SW480 (cell line): ENCODE data around the gene LRCOL1.

Experiments
- DNase-seq: peaks from one replicate; pipeline ENCODE4 v3.0.0-alpha.2; 2016; ENCODE audit warnings: low spot score

Gene LRCOL1

DNA sequence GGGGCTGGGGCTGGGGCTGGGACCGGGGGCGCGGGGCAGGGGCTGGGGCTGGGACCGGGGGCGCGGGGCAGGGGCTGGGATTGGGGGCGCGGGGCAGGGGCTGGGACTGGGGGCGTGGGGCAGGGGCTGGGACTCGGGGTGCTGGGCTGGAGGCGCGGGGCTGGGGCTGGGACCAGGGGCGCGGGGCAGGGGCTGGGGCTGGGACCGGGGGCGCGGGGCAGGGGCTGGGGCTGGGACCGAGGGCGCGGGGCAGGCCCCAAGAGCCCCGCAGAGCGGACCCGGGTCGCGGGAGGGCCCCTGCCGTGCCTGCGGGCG is 8.6 kb upstream of the LRCOL1 start:
- no peak for DNase-seq

DNA sequence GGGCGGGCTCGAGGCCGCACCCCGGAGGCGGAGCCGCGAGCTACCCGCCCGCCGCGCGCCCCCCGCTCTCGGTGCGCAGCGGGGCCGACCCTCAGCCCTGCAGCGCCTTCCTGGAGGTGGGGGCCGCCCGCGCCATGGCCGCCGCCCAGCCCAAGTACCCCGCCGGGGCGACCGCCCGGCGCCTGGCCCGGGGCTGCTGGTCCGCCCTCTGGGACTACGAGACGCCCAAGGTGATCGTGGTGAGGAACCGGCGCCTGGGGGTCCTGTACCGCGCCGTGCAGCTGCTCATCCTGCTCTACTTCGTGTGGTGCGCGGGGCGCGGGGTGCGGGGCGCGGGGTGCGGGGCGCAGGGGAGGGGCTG is 8.3 kb upstream of the LRCOL1 start, which contains the start of gene P2RX2:
Gene P2RX2, plus strand, starts transcription at position 94 of the 361 bp plus-strand sequence. Its CDS starts 41 bp downstream, at position 135.
- no peak for DNase-seq

DNA sequence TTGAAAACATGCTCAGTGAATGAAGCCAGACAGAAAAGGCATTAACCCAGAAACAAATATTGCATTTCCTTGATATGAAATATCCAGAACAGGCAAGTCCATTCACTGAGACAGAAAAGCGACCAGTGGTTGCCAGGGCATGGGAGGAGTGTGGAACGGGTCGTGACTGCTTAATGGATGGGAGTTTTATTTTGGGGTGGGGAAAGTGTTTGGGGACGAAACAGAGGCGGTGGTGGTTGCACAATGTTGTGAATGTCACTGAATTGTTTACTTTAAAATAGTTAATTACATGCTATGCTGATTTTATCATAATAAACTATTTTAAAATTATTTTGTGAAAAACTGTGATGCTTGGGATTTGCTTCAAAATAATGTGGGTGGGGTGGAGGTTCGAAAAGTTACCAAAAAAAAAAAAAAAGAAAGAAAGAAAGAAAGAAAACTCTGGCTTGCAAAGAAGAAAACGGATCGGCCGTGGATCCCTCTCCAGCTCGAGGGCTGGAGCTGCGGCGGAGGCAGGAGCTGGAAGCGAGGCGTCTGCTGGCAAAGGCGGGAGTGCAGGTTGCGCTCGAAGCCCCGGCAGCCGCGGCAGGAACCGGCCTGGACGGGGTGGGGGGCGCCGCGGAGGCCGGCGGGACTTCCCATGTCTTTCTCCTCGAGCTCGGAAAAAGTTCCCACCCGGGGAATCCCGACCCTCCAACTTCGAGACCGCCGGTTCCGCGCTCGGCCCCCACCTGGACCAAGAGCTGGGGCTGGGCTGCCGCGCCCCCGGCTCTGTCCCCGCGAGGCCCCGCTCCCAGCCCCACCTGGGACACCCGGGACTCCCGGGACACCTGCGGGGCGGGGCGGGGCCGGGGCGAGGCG is 7.7 kb upstream of the LRCOL1 start:
- DNase-seq, result no peak

DNA sequence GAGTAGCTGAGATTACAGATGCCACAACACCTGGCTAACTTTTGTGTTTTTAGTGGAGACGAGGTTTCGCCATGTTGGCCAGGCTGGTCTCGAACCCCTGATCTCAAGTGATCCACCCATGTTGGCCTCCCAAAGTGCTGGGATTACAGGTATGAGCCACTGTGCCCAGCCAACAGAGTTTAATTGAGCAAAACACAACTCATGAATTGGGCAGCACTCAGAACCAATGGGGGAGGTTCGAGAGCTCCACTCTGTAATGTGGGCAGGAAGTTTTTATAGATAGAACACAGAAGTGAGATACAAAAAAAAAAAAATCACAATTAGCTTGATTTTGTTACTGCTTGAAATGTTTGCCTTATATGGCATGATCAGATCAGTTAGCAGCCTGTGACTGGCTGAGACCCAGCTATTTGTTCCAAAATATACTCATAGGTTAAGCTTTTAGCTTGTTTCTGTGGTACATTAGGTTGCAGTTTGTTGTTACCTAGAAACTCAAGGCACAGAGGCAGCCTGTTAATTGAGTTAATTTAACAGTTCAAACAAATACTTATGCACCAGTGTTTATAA is 6.8 kb upstream of the LRCOL1 start:
- no peak for DNase-seq

DNA sequence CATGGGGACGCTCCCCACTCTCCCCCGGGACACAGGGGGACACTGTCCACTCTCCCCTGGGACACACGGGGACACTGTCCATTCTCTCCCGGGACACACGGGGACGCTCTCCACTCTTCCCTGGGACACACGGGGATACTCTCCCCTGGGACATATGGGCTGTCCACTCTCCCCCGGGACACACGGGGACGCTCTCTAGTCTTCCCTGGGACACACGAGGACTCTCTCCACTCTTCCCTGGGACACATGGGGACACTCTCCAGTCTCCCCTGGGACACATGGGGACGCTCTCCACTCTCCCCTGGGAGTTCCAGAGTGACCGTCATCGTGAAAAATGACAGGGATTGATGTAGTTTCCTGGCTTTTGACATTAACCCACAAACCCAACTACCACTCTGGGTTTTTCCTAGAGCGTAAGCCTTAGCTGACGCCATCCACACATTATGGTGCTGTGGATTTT is 5.2 kb upstream of the LRCOL1 start:
- DNase-seq, result no peak

DNA sequence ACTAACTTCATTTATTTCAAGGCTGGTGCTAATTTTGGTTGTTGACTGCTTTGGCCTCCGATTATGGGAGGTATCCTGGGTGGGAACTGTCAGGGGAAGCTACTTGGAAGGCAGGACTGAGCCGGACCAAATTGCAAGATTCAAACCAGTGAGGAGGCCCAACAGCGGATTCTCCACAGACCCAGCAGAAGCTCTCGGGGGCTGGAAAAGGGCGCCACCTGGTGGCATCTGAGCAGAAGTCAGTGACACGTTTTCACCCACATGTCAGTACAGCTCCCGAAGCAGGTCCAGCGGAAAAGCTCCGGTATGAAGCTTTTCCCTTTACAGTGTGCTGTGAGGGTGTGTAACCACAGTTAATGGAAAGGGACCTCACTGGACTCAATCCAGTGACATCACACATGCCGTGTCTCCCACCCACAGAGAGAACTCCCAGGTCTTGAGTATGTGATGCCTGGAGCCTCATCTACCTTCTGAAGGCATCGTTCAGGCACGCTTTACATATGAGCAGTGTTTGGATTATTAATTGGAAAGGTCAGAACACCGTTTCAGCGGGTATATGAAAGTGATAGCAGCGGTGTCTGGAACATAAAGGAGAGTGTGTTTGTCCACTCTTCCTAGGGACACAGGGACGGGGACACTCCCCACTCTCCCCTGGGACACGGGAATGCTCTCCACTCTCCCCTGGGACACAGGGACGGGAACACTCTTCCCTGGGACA is 4.6 kb upstream of the LRCOL1 start:
- peak; percentile 73 for DNase-seq

DNA sequence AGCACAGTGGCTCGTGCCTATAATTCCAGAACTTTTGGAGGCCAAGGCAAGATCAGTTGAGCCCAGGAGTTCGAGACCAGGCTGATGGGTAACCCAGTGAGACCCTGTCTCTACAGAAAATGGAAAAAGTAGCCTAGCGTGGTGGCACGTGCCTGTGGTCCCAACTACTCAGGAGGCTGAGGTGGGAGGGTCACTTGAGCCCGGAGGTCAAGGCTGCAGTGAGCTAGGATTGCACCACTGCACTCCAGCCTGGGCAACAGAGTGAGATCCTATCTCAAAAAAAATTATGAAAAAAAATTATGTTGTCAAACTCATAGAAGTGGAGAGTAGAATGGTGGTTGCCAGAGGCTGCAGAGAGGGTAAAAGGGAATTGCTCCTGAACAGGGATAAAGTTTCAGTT is 3.6 kb upstream of the LRCOL1 start:
- no peak for DNase-seq

DNA sequence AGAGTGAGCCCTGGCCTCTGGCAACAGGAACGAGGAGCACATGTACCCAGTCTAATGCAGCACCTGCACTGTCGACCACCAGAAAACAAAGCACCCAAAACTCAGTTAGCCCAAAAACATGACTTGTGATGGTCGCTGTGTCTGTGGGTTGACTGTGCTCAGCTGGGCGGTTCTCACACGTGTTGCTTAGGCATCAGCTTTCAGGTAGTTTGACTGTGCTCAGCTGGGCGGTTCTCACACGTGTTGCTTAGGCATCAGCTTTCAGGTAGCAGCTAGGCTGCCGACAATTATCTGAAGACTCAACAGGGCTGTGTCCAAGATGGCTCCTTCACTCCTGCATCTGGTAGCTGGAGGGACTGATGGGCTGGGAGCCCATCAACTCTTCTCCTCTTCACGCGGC is 1.2 kb upstream of the LRCOL1 start:
- no peak for DNase-seq

DNA sequence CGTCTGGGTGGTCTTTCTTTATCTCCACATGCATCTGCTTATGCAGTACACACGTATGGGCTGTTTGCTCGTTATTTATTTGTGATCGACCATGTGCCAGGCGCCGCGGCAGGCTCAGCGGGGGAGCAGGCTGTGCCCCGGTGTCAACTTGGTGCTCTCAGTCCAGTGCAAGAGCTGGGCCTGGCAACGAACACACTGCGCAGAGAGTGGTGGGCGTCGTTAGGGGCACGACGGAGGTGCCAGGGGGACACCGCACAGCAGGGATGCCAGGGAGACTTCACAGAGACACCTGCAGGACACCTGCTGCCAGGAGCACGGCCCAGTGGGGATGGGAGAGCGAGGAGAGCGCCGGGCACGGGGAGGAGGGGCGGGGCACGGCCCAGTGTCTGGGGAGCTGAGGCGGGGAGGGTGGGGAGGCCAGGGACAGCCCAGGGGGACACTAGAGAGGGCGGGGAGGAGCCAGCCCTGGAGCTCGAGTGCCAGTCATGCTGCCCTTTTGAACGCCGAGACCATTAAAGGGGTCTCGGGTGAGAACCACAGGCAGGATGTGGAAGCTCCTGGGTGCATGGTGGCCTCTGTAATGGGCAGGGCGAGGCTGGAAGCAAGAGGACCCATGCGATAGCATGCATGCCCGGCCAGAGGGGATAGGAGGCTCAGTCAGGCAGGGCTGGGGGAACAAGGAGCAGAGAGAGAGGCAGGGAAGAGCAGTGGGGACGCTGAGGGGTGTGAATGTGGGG is 652 bp upstream of the LRCOL1 start:
- peak; percentile 26 for DNase-seq

DNA sequence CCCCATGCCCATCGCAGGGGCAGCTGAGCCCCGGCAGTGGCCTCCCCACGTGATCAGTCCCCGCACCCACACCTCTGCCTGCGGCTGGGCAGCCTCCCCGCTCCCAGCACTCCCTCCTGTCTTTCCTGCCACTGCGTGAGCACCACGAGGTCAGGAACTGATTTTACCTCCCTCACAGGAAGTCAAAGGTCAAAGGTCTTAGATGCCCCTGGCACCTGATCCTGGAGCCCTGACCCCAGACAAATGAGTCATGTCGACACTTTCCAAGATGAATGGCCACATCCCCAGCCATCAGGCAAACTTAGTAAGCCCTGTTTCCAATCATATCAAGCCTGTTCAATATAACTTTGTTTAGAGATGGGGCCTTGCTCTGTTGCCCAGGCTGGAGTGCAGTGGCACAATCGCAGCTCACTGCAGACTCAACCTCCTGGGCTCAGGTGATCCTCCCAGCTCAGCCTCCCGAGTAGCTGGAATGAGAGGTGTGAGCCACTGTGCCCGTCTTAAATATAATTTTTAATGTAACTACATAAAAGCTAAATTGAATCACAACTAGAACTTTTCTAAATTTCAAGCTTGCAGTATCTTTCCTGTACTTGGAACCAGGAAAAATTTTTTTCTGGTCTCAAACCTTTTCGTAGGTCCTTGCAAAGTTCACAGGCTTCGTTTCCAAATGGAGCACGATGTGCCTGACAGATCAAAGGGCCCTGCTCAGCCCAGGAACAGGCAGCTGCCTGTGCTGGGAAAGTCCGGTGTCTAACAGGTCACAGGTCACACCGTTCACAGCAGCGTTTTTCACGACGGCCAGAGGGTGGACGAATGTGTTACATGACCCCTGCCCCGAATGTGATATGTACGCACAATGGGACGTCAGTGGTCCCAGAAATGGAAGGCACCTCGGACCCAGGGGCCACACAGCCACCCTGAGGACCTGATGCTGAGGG is 1.9 kb downstream of the LRCOL1 start:
- peak; percentile 22 for DNase-seq

DNA sequence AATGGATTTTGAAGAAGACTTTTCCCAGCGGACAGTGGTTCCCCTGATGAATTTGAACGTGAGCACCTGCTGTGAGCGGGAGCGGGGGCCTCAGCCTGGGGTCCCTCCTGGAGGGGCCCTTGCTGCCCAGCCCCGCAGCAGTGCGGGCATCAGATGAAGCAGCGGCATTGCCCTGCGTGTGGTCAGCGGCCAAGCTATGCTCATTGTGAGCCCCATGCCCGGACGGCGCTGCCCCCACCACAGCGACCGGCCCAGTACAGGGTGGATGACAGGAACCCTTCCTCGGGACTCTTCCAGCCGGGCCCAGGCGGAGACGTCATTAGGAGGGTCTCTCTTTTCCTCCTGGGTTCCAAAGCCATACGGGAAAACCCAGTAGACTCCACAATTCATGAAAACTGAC is 3.5 kb downstream of the LRCOL1 start:
- DNase-seq, result no peak

DNA sequence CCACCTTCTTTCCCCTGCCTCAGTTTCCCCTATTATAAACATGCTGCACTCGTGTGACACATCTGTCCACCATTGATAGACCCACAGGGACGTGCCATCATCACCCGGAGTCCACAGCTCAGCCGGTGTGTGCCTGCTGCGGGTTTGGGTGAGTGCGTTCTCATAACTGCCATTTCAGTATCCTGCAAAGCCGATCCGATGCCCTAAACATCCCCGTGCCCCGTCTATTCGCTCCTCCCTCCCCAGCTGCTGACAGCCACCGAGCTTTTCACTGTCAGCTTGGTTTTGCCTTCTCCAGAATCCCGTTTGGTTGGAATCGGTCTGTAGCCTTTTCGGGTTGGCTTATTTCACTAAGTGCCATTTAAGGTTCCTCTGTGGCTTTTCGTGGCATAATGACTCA is 3.9 kb downstream of the LRCOL1 start:
- no peak for DNase-seq

DNA sequence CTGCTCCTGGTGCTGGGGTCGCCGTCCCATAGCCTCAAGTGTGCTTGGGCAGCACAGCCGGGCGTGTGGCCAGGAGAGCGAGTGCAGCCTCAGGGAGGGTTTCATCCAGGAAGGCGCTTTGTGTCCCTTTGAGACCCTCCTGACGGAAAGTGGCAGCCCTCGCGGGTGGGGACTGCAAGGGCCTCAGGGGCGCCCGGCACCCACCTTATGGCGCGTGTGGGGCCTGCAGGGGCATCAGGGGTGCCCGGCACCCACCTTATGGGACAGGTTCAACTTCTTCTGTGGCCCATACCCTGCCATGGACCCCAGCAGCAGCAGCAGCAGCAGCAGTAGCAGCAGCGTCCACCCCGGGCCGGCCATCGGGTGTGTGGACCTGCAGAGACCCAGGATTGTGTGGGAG is 4.5 kb downstream of the LRCOL1 start:
- DNase-seq, result no peak

DNA sequence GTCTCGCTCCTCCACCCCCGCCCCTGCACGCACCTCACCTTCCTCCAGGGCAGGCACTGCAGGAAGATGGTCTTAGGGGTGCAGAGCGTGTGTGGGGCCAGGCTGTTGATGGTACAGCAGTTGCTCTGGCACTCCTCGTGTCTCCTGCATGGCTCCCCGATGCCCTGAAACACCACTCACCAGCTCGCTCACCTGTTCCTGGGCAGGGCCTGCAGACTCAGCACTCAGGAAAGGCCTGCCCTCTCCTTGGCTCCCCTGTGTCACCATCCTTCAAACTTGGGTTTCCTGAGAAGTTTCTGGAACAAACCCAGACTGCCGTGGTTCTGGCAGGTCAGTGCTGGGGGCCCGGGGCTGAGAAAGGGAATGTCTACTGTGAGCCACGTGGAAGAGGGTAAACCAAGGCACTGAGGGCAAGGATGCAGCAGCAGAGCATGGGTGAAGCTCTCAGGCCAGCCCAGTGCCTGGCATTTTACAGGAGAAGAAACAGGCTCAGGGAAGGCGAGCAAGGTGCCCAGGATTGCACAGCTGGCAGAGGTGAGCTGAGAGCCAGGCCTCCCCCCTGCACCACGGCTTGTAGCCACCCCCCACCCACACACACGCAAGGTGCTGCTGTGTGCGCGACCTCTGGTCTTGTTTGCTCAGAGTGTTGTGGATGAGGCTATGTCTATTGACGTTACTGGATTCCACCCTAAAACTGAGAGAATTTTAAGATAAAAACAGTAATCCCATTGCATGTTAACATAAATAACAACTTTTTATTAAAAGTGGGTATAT is 5.5 kb downstream of the LRCOL1 start:
- no peak for DNase-seq

DNA sequence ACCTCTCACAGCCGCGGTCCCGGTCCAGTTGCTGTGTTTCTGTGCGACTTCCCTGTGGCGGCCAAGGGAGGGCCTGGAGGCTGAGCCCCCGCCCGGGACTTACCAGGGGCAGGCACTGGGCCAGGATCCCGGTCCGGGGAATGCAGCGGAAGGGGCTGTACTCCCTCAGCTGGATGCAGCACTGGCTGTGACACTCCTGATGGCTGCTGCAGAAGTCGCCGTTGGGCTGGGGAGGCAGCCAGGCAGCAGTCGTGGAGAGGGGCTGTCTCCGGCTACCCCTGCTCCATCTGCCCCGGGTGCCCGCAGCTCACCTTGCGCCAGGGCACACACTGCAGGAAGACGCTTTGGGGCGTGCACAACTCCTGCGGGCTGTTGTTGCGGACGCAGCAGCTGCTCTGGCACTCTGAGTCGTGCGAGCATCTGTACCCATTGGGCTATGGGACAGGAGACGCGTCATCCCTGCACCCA is 6.2 kb downstream of the LRCOL1 start:
- DNase-seq, result no peak

DNA sequence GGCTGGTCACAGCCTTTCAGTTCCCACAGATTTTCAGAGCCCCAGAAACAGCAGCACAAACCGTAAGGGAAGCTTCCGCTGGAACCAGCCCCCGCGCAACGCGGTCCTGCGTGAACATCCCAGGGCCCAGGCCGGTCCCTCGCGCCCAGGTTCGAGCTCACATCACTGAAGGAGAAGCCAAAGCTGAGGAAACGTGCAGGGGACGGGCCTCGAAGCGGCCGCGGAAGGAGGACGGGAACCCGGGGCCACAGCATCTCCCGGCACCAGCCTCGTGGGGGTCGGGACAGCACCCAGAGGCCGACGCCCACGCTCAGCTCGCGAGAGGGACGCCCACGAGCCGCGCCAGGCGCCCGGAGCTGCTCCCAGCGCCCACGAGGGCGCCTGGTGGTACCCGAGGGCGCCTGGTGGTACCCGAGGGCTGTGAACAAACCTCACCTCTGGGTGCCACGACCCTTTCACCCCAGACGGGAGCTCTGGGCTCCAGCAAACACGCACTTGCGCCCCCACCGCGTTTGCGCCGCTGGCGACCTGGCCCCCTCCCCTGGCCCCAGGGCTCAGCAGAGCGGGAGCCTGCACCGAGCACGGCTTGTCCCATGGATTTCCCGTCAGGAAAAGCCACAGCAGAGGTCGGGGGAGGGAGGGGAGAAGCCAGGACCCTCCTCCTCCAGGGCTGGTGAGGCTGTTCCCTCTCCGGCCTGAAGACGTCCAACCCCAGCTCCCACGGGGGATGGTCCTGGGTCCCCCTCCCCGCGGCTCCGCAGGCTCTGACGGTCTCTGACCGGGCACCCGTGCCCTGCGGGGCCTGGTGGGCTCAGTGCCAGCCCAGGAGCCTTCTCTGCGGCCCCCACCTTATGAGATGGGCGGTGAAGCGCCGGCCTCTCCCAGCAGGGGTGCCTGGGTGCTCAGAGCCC is 6.9 kb downstream of the LRCOL1 start:
- no peak for DNase-seq

DNA sequence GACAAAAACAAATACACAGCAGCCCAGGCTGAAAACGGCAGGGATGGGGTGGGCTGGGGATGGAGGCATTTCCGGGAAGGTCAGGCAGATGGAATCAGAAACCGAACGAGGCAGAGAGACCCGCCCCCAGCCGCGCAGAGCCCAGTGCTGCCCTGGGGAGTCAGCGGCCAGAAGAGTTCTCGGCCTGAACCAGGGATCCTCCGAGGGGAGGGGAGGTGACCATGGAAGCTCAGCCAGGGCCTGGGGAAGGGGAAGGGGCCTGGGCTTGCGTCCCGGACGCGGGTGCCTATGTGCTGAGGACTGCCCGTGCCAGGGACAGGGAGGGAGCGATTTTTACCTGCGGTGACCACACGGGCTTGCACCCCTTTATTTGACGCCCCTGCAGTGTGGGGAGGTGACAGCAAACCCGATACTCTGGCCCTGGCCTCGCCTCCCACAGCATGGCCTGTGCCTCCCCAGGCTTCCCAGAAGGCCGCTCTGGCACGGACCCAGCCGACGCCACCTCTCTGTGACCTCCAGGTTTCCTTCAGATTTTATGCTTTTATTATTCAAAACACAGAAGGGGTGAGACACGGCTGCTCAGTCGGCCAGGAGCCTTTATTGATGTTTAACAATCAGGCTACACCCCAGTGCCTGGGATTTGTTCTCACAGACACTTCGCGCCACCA is 7.7 kb downstream of the LRCOL1 start:
- DNase-seq, result no peak

DNA sequence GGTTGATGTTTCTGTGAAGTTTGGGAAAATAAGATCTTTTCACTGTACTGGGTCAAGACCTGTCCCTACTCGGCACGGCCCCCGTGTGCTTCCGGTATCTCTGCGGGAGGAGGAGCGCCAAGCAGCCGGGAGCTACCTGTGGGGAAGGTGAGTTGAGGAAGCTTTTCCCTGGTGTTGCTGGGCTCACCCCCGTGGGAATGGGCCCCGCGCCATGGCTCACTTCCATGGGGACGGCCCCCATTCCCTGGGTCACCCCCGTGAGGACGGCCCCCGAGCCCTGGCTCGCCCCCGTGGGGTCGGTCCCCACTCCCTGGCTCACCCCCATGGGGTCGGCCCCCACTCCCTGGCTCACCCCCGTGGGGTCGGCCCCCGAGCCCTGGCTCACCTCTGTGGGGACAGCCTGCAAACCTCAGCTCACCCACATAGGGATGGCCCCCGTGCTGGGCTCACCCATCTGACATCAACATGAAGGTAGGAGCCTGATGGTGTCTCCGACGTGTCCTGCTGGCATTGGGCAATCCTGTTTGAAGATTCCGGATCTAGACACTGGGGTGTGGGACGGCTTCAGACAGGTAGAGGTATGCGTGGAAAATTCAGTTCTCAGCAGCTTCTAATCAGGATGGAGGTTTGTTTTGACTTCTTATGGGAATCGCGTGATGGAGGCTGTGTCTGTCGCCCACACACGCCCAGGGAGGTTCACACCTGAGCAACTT is 9.1 kb downstream of the LRCOL1 start:
- no peak for DNase-seq
